ENCODE results near the gene RBM38. TPM values are rescaled to one million over a fixed set of nuclear protein-coding genes. Genes with fewer than 3 reads are reported as not detected.

The RBM38 gene
- total and polyA plus RNA-seq, 9 of the 15 experiments (the other 6 are each of a cell fraction or from before 2014, with no cell fraction given) = 0.28 to 82.4 (median 33.2) TPM

GRCh38 chr20:57388953-57389694 is 2.1 kb upstream of the RBM38 start (continued):
- TF ChIP-seq SIN3A (IDR thresholded peaks at IDR 0.05; ENCODE audit: borderline replicate concordance in 2 of 2, control insufficient read depth in 1 of 2, low read depth in 2 of 2, low read length in 2 of 2) = peak in 1 of 2 experiments; percentile 72; a peak in 1 of 4 replicates
- no peak for TF ChIP-seq FOXA3 (CRISPR knock-in tag; conservative IDR thresholded peaks at IDR 0.05 in 1 of 2, IDR thresholded peaks at IDR 0.05 in 1 of 2)
- no peak for TF ChIP-seq RCOR1 (IDR thresholded peaks at IDR 0.05; ENCODE audit: borderline replicate concordance in 1 of 2, low read depth in 2 of 2, low read length in 2 of 2)
- TF ChIP-seq HDAC6 (IDR thresholded peaks at IDR 0.05; ENCODE audit: low read depth, low read length) = no peak
- no peak for TF ChIP-seq MAX (CRISPR knock-in tag; IDR thresholded peaks at IDR 0.05)
- TF ChIP-seq BRCA1 (IDR thresholded peaks at IDR 0.05) = no peak
- no peak for TF ChIP-seq BRCA1 (CRISPR knock-in tag; IDR thresholded peaks at IDR 0.05)
- no peak for TF ChIP-seq SP1 (CRISPR knock-in tag; IDR thresholded peaks at IDR 0.05)
- peak in 1 of 2 experiments; percentile 62 for TF ChIP-seq E2F6 (IDR thresholded peaks at IDR 0.05; ENCODE audit: borderline replicate concordance in 1 of 2, extremely low read depth in 1 of 2, insufficient read depth in 1 of 2, insufficient read length in 1 of 2, low read depth in 1 of 2, low read length in 1 of 2, poor library complexity in 1 of 2, severe bottlenecking in 1 of 2)
- TF ChIP-seq HMGN3 (IDR thresholded peaks at IDR 0.05; ENCODE audit: borderline replicate concordance, extremely low read depth, insufficient read length, low read depth, low read length) = peak; percentile 41
- TF ChIP-seq SMAD4 (CRISPR knock-in tag; conservative IDR thresholded peaks at IDR 0.05) = peak; percentile 69
- no peak for TF ChIP-seq ZNF184 (CRISPR knock-in tag; IDR thresholded peaks at IDR 0.05)
- TF ChIP-seq NFE2L1 (tag; IDR thresholded peaks at IDR 0.05; ENCODE audit: borderline replicate concordance, low read depth) = no peak
- TF ChIP-seq VEZF1 (CRISPR knock-in tag; IDR thresholded peaks at IDR 0.05) = peak; percentile 97
- TF ChIP-seq HNRNPUL1 (IDR thresholded peaks at IDR 0.05; ENCODE audit: low read length) = no peak
- TF ChIP-seq GMEB1 (CRISPR knock-in tag; IDR thresholded peaks at IDR 0.05) = peak; percentile 68
- TF ChIP-seq BCL6 (CRISPR knock-in tag; IDR thresholded peaks at IDR 0.05) = no peak
- TF ChIP-seq SOX6 (IDR thresholded peaks at IDR 0.05) = no peak
- TF ChIP-seq MCM3 (IDR thresholded peaks at IDR 0.05) = no peak
- peak; percentile 86 for TF ChIP-seq KLF1 (tag; IDR thresholded peaks at IDR 0.05)
- no peak for TF ChIP-seq PREB (CRISPR knock-in tag; IDR thresholded peaks at IDR 0.05)
- TF ChIP-seq SMAD3 (CRISPR knock-in tag; conservative IDR thresholded peaks at IDR 0.05) = no peak; the same call in 1 of the 2 replicates
